Glutamatergic neuron (in vitro differentiated cells): ENCODE data around the gene PUS3. TPM values are rescaled to one million over a fixed set of nuclear protein-coding genes. Genes with fewer than 3 reads are reported as not detected.

Experiments
- DNase-seq: peaks from one replicate; pipeline ENCODE4 v3.0.0; 2022
- H3K27ac Mint-ChIP-seq: one replicate; pipeline ENCODE4 v1.8.0; 2020; ENCODE audit warnings: mild to moderate bottlenecking, mixed read lengths, inconsistent platforms; ENCODE audit not compliant: unreplicated experiment
- H3K27me3 Mint-ChIP-seq: one replicate; pipeline ENCODE4 v1.8.0; 2020; ENCODE audit warnings: mild to moderate bottlenecking, moderate library complexity, mixed read lengths, inconsistent platforms; ENCODE audit not compliant: unreplicated experiment
- H3K36me3 Mint-ChIP-seq: one replicate; pipeline ENCODE4 v1.8.0; 2020; ENCODE audit warnings: mild to moderate bottlenecking, mixed read lengths, inconsistent platforms; ENCODE audit not compliant: unreplicated experiment
- H3K4me1 Mint-ChIP-seq: one replicate; pipeline ENCODE4 v1.8.0; 2020; ENCODE audit warnings: mild to moderate bottlenecking, low read depth, mixed read lengths, inconsistent platforms; ENCODE audit not compliant: unreplicated experiment
- H3K4me3 Mint-ChIP-seq: one replicate; pipeline ENCODE4 v1.8.0; 2020; ENCODE audit warnings: mild to moderate bottlenecking, mixed read lengths, inconsistent platforms; ENCODE audit not compliant: unreplicated experiment
- H3K9me3 Mint-ChIP-seq: one replicate; pipeline ENCODE4 v1.8.0; 2020; ENCODE audit warnings: mild to moderate bottlenecking, moderate library complexity, mixed read lengths, inconsistent platforms; ENCODE audit not compliant: unreplicated experiment
- CTCF ChIP-seq: fragments of 200-600 bp; sonication (generic); IDR thresholded peaks from one replicate; pipeline ENCODE4 v1.5.0; 2021; ENCODE audit not compliant: partially characterized antibody, unreplicated experiment
- long read RNA-seq: library from polyadenylated mRNA; unstranded; transcript quantifications from one replicate; pipeline ENCODE4 v2.0.0, GENCODE V29; 2020; ENCODE audit not compliant: unreplicated experiment
- total RNA-seq: library from RNA; stranded (reverse); fragmentation: NEBNext Ultra II Directional; extraction: Animal tissue kit (Norgen Biotek cat#: 25700); gene quantifications from one replicate; pipeline ENCODE4 v1.2.1, GENCODE V29; 2021; ENCODE audit not compliant: unreplicated experiment

PUS3 gene
- total RNA-seq = 12.6 TPM
- long read RNA-seq, transcript PUS3-201 (4 exons, 1,843 nt) = major isoform, 7 of 13 reads
- long read RNA-seq, partial matches to known transcripts = 1 of 13 reads
- long read RNA-seq, other reads (novel, unspliced or antisense) = 3 of 13 reads

GRCh38 chr11:125902927-125903710 lies at the start of gene PUS3:
TSS of gene PUS3 (minus strand) at chr11:125903206. CDS start at chr11:125896284, 6,922 bp downstream.
- DNase-seq = peak; percentile 97
- H3K27ac Mint-ChIP-seq = peak within 1 kb of the TSS; percentile 85
- H3K36me3 Mint-ChIP-seq = peaks cover 8% of the 10 kb centered on the region
- no peak for TF ChIP-seq CTCF
- peak within 1 kb of the TSS; percentile 88 for H3K4me3 Mint-ChIP-seq
- H3K4me1 Mint-ChIP-seq = peaks cover 6% of the 10 kb centered on the region
- peaks cover 8% of the 10 kb centered on the region for H3K9me3 Mint-ChIP-seq
- H3K27me3 Mint-ChIP-seq = no peaks in the 10 kb centered on the region

GRCh38 chr11:125952559-125952958 lies 49.6 kb upstream of the PUS3 start:
- Mint-ChIP-seq H3K27ac (no peak overlapping the region), H3K9me3 (peaks cover 10% of the 10 kb centered on the region), H3K27me3 (peaks cover 10% of the 10 kb centered on the region), H3K4me1 (peaks cover 6% of the 10 kb centered on the region), H3K36me3 (peaks cover 11% of the 10 kb centered on the region), H3K4me3 (no peak overlapping the region)
- DNase-seq = no peak
- no peak for TF ChIP-seq CTCF

GRCh38 chr11:125951731-125952130 lies 48.7 kb upstream of the PUS3 start:
- H3K36me3 Mint-ChIP-seq = peaks cover 8% of the 10 kb centered on the region
- H3K4me3 Mint-ChIP-seq = no peak overlapping the region
- DNase-seq = no peak
- H3K27me3 Mint-ChIP-seq = peaks cover 10% of the 10 kb centered on the region
- H3K27ac Mint-ChIP-seq = peak overlapping the region; percentile 13
- H3K4me1 Mint-ChIP-seq = peaks cover 6% of the 10 kb centered on the region
- H3K9me3 Mint-ChIP-seq = peaks cover 10% of the 10 kb centered on the region
- no peak for TF ChIP-seq CTCF

- H3K36me3 Mint-ChIP-seq = peaks cover 4% of the 10 kb centered on the region
- peak overlapping the region; percentile 13 for H3K27ac Mint-ChIP-seq
- peaks cover 5% of the 10 kb centered on the region for H3K4me1 Mint-ChIP-seq
- DNase-seq = no peak
- H3K27me3 Mint-ChIP-seq = peaks cover 10% of the 10 kb centered on the region
- TF ChIP-seq CTCF = no peak
- H3K9me3 Mint-ChIP-seq = peaks cover 10% of the 10 kb centered on the region
- peak overlapping the region; percentile 45 for H3K4me3 Mint-ChIP-seq
Measured at GRCh38 chr11:125950696-125951651, 48.0 kb upstream of the PUS3 start.
